ENCODE data around the gene MIDN. TPM values are rescaled to one million over a fixed set of nuclear protein-coding genes. Genes with fewer than 3 reads are reported as not detected.

The MIDN gene
- total and polyA plus RNA-seq, 2 donors (not counting 1 experiment from before 2014, with no cell fraction given): 12.0 to 18.8 TPM

DNA sequence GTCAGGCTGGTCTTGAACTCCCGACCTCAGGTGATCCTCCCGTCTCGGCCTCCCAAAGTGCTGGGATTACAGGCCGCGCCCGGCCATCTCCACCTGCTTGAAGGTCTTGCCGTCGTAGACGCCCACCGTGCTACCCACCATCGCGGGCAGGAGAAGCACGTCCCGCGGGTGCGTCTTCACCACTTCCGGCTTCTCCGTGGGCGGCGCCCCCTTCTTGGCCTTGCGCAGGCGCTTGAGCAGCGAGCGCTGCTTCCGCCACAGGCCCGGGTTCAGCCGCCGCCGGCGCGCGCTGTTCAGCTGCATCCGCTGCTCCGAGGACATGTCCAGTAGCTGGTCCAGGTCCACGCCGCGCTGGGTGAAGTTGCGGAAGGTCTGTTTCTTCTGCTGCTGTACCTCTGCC is 58.9 kb downstream of the MIDN start:
- Histone ChIP-seq H3K27ac (ENCODE audit: insufficient read depth, low read length) (no peak overlapping the region), H2AFZ (ENCODE audit: low read length) (no peak overlapping the region), H3K4me3 (replicated peaks in 1 of 4; ENCODE audit: control extremely low read depth in 1 of 4, insufficient read depth in 1 of 4, low read depth in 3 of 4, low read length in 4 of 4) (no peak overlapping the region), H3K27me3 (ENCODE audit: control insufficient read depth, insufficient read depth, low read length) (no peaks in the 10 kb centered on the region), H3K4me2 (ENCODE audit: extremely low read depth, insufficient read depth, low read length) (no peak overlapping the region), H3K4me1 (ENCODE audit: control insufficient read depth, extremely low read depth, insufficient read depth, low read length) (no peaks in the 10 kb centered on the region), H3K9ac (ENCODE audit: insufficient read depth, low read length) (no peak overlapping the region), H3K36me3 (ENCODE audit: control insufficient read depth, insufficient read depth, low read length) (no peaks in the 10 kb centered on the region), H3K9me3 (ENCODE audit: control insufficient read depth, insufficient read depth, low read depth, low read length) (no peaks in the 10 kb centered on the region), H3K79me2 (ENCODE audit: control insufficient read depth, insufficient read depth, low read length) (no peaks in the 10 kb centered on the region), H4K20me1 (ENCODE audit: control insufficient read depth, extremely low read depth, insufficient read depth, low read length) (no peaks in the 10 kb centered on the region)
- no peak for DNase-seq (ENCODE audit: low read depth in 2 of 2)
- TF ChIP-seq, protein P1, sequence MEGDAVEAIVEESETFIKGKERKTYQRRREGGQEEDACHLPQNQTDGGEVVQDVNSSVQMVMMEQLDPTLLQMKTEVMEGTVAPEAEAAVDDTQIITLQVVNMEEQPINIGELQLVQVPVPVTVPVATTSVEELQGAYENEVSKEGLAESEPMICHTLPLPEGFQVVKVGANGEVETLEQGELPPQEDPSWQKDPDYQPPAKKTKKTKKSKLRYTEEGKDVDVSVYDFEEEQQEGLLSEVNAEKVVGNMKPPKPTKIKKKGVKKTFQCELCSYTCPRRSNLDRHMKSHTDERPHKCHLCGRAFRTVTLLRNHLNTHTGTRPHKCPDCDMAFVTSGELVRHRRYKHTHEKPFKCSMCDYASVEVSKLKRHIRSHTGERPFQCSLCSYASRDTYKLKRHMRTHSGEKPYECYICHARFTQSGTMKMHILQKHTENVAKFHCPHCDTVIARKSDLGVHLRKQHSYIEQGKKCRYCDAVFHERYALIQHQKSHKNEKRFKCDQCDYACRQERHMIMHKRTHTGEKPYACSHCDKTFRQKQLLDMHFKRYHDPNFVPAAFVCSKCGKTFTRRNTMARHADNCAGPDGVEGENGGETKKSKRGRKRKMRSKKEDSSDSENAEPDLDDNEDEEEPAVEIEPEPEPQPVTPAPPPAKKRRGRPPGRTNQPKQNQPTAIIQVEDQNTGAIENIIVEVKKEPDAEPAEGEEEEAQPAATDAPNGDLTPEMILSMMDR (conservative IDR thresholded peaks at IDR 0.05 in 1 of 2, IDR thresholded peaks at IDR 0.05 in 1 of 2; ENCODE audit: low read depth in 1 of 2, low read length in 2 of 2): no peak
- TF ChIP-seq EZH2 (IDR thresholded peaks at IDR 0.05; ENCODE audit: low read length, missing control alignments): no peak

- H3K9ac ChIP-seq (ENCODE audit: insufficient read depth, low read length): no peak overlapping the region
- TF ChIP-seq EZH2 (IDR thresholded peaks at IDR 0.05; ENCODE audit: low read length, missing control alignments): no peak
- TF ChIP-seq, protein P1 (conservative IDR thresholded peaks at IDR 0.05 in 1 of 2, IDR thresholded peaks at IDR 0.05 in 1 of 2; ENCODE audit: low read depth in 1 of 2, low read length in 2 of 2): no peak
- H3K27ac ChIP-seq (ENCODE audit: insufficient read depth, low read length): no peak overlapping the region
- no peaks in the 10 kb centered on the region for H3K36me3 ChIP-seq (ENCODE audit: control insufficient read depth, insufficient read depth, low read length)
- no peak overlapping the region for H2AFZ ChIP-seq (ENCODE audit: low read length)
- no peak overlapping the region for H3K4me2 ChIP-seq (ENCODE audit: extremely low read depth, insufficient read depth, low read length)
- H4K20me1 ChIP-seq (ENCODE audit: control insufficient read depth, extremely low read depth, insufficient read depth, low read length): no peaks in the 10 kb centered on the region
- no peaks in the 10 kb centered on the region for H3K79me2 ChIP-seq (ENCODE audit: control insufficient read depth, insufficient read depth, low read length)
- no peaks in the 10 kb centered on the region for H3K9me3 ChIP-seq (ENCODE audit: control insufficient read depth, insufficient read depth, low read depth, low read length)
- H3K4me1 ChIP-seq (ENCODE audit: control insufficient read depth, extremely low read depth, insufficient read depth, low read length): no peaks in the 10 kb centered on the region
- no peaks in the 10 kb centered on the region for H3K27me3 ChIP-seq (ENCODE audit: control insufficient read depth, insufficient read depth, low read length)
- DNase-seq (ENCODE audit: low read depth in 2 of 2): no peak
- H3K4me3 ChIP-seq (replicated peaks in 1 of 4; ENCODE audit: control extremely low read depth in 1 of 4, insufficient read depth in 1 of 4, low read depth in 3 of 4, low read length in 4 of 4): no peak overlapping the region
Measured at GRCh38 chr19:1307755-1308303, 59.4 kb downstream of the MIDN start.

- TF ChIP-seq, protein P1 (conservative IDR thresholded peaks at IDR 0.05 in 1 of 2, IDR thresholded peaks at IDR 0.05 in 1 of 2; ENCODE audit: low read depth in 1 of 2, low read length in 2 of 2): no peak
- no peak for TF ChIP-seq EZH2 (IDR thresholded peaks at IDR 0.05; ENCODE audit: low read length, missing control alignments)
- Histone ChIP-seq H4K20me1 (ENCODE audit: control insufficient read depth, extremely low read depth, insufficient read depth, low read length) (no peaks in the 10 kb centered on the region), H3K27me3 (ENCODE audit: control insufficient read depth, insufficient read depth, low read length) (no peaks in the 10 kb centered on the region), H3K9ac (ENCODE audit: insufficient read depth, low read length) (no peak overlapping the region), H3K27ac (ENCODE audit: insufficient read depth, low read length) (no peak overlapping the region), H3K4me3 (replicated peaks in 1 of 4; ENCODE audit: control extremely low read depth in 1 of 4, insufficient read depth in 1 of 4, low read depth in 3 of 4, low read length in 4 of 4) (no peak overlapping the region), H3K4me1 (ENCODE audit: control insufficient read depth, extremely low read depth, insufficient read depth, low read length) (no peaks in the 10 kb centered on the region), H3K4me2 (ENCODE audit: extremely low read depth, insufficient read depth, low read length) (no peak overlapping the region), H3K9me3 (ENCODE audit: control insufficient read depth, insufficient read depth, low read depth, low read length) (no peaks in the 10 kb centered on the region), H3K36me3 (ENCODE audit: control insufficient read depth, insufficient read depth, low read length) (no peaks in the 10 kb centered on the region), H2AFZ (ENCODE audit: low read length) (no peak overlapping the region), H3K79me2 (ENCODE audit: control insufficient read depth, insufficient read depth, low read length) (no peaks in the 10 kb centered on the region)
- no peak for DNase-seq (ENCODE audit: low read depth in 2 of 2)
Measured at GRCh38 chr19:1308718-1309117, 60.3 kb downstream of the MIDN start.

Other genes with a start within 250 kb of the MIDN start
- gene GRIN3B, start 248.2 kb upstream of the MIDN start, total RNA-seq: 0.51 and 0.66 TPM in 2 replicates
- gene GRIN3B, start 248.2 kb upstream of the MIDN start, polyA plus RNA-seq: 0.12 and 0.25 TPM in 2 replicates
- 47.5 and 57.8 TPM in 2 replicates for gene TMEM259, start 227.5 kb upstream of the MIDN start, total RNA-seq
- gene TMEM259, start 227.5 kb upstream of the MIDN start, polyA plus RNA-seq: 67.1 and 67.9 TPM in 2 replicates
- gene RNU6-2, start 227.1 kb upstream of the MIDN start, total RNA-seq: not detected in 2 replicates
- gene RNU6-2, start 227.1 kb upstream of the MIDN start, polyA plus RNA-seq: not detected in 2 replicates
- 120 and 194 TPM in 2 replicates for gene CNN2, start 222.0 kb upstream of the MIDN start, total RNA-seq
- gene CNN2, start 222.0 kb upstream of the MIDN start, polyA plus RNA-seq: 299 and 473 TPM in 2 replicates
- 2.3 and 9.7 TPM in 2 replicates for gene ABCA7, start 208.5 kb upstream of the MIDN start, total RNA-seq
- 2.2 and 2.3 TPM in 2 replicates for gene ABCA7, start 208.5 kb upstream of the MIDN start, polyA plus RNA-seq
- 0.77 and 1.8 TPM in 2 replicates for gene ARHGAP45, start 181.4 kb upstream of the MIDN start, total RNA-seq
- 0.42 and 0.78 TPM in 2 replicates for gene ARHGAP45, start 181.4 kb upstream of the MIDN start, polyA plus RNA-seq
- gene POLR2E, start 153.2 kb upstream of the MIDN start, total RNA-seq: 55.2 and 55.5 TPM in 2 replicates
- gene POLR2E, start 153.2 kb upstream of the MIDN start, polyA plus RNA-seq: 130 and 214 TPM in 2 replicates
- 428 and 430 TPM in 2 replicates for gene GPX4, start 144.6 kb upstream of the MIDN start, total RNA-seq
- gene GPX4, start 144.6 kb upstream of the MIDN start, polyA plus RNA-seq: 325 and 473 TPM in 2 replicates
- gene SBNO2, start 74.3 kb upstream of the MIDN start, total RNA-seq: 49.6 and 55.8 TPM in 2 replicates
- 12.6 and 14.3 TPM in 2 replicates for gene SBNO2, start 74.3 kb upstream of the MIDN start, polyA plus RNA-seq
- 96.6 and 100 TPM in 2 replicates for gene STK11, start 42.8 kb upstream of the MIDN start, total RNA-seq
- gene STK11, start 42.8 kb upstream of the MIDN start, polyA plus RNA-seq: 23.7 TPM in 2 replicates
- gene CBARP, start 10.6 kb upstream of the MIDN start, total RNA-seq: 1.5 TPM in 2 replicates
- 0.31 and 1.0 TPM in 2 replicates for gene CBARP, start 10.6 kb upstream of the MIDN start, polyA plus RNA-seq
- 13.4 and 20.5 TPM in 2 replicates for gene ATP5F1D, start 6.8 kb upstream of the MIDN start, total RNA-seq
- gene ATP5F1D, start 6.8 kb upstream of the MIDN start, polyA plus RNA-seq: 53.8 and 79.8 TPM in 2 replicates
- 104 and 110 TPM in 2 replicates for gene CIRBP, start 20.7 kb downstream of the MIDN start, total RNA-seq
- 260 and 298 TPM in 2 replicates for gene CIRBP, start 20.7 kb downstream of the MIDN start, polyA plus RNA-seq
- gene FAM174C, start 26.9 kb downstream of the MIDN start, total RNA-seq: 22.5 and 24.7 TPM in 2 replicates
- 16.1 and 23.7 TPM in 2 replicates for gene FAM174C, start 26.9 kb downstream of the MIDN start, polyA plus RNA-seq
- gene EFNA2, start 37.3 kb downstream of the MIDN start, total RNA-seq: 0.17 TPM in 1 of 2 replicates, not detected in the other
- gene EFNA2, start 37.3 kb downstream of the MIDN start, polyA plus RNA-seq: not detected in 2 replicates
- 55.0 and 71.2 TPM in 2 replicates for gene NDUFS7, start 135.3 kb downstream of the MIDN start, total RNA-seq
- 29.6 and 30.3 TPM in 2 replicates for gene NDUFS7, start 135.3 kb downstream of the MIDN start, polyA plus RNA-seq
- gene GAMT, start 153.0 kb downstream of the MIDN start, total RNA-seq: 31.1 and 44.1 TPM in 2 replicates
- 20.0 and 32.6 TPM in 2 replicates for gene GAMT, start 153.0 kb downstream of the MIDN start, polyA plus RNA-seq
- 34.9 and 49.5 TPM in 2 replicates for gene DAZAP1, start 159.0 kb downstream of the MIDN start, total RNA-seq
- 44.6 and 65.4 TPM in 2 replicates for gene DAZAP1, start 159.0 kb downstream of the MIDN start, polyA plus RNA-seq
- 369 and 494 TPM in 2 replicates for gene RPS15, start 189.8 kb downstream of the MIDN start, total RNA-seq
- 878 and 1,038 TPM in 2 replicates for gene RPS15, start 189.8 kb downstream of the MIDN start, polyA plus RNA-seq
- 0.26 and 0.50 TPM in 2 replicates for gene APC2, start 201.5 kb downstream of the MIDN start, total RNA-seq
- gene APC2, start 201.5 kb downstream of the MIDN start, polyA plus RNA-seq: 0.01 and 0.02 TPM in 2 replicates
- gene C19orf25, start 230.6 kb downstream of the MIDN start, total RNA-seq: 21.8 and 24.8 TPM in 2 replicates
- 11.2 and 12.0 TPM in 2 replicates for gene C19orf25, start 230.6 kb downstream of the MIDN start, polyA plus RNA-seq
- gene PCSK4, start 241.8 kb downstream of the MIDN start, total RNA-seq: 1.5 and 3.5 TPM in 2 replicates
- 0.26 and 0.28 TPM in 2 replicates for gene PCSK4, start 241.8 kb downstream of the MIDN start, polyA plus RNA-seq
- 0.99 and 1.3 TPM in 2 replicates for gene REEP6, start 242.6 kb downstream of the MIDN start, total RNA-seq
- 0.47 and 0.55 TPM in 2 replicates for gene REEP6, start 242.6 kb downstream of the MIDN start, polyA plus RNA-seq